ENCODE data around the gene BRI3BP.
A peak's percentile ranks its signal among the peaks of the same experiment; 100 is the strongest.

The BRI3BP gene
- 10.8 to 61.7 (median 32.5) reads per million in 9 experiments for total RNA-seq

DNA sequence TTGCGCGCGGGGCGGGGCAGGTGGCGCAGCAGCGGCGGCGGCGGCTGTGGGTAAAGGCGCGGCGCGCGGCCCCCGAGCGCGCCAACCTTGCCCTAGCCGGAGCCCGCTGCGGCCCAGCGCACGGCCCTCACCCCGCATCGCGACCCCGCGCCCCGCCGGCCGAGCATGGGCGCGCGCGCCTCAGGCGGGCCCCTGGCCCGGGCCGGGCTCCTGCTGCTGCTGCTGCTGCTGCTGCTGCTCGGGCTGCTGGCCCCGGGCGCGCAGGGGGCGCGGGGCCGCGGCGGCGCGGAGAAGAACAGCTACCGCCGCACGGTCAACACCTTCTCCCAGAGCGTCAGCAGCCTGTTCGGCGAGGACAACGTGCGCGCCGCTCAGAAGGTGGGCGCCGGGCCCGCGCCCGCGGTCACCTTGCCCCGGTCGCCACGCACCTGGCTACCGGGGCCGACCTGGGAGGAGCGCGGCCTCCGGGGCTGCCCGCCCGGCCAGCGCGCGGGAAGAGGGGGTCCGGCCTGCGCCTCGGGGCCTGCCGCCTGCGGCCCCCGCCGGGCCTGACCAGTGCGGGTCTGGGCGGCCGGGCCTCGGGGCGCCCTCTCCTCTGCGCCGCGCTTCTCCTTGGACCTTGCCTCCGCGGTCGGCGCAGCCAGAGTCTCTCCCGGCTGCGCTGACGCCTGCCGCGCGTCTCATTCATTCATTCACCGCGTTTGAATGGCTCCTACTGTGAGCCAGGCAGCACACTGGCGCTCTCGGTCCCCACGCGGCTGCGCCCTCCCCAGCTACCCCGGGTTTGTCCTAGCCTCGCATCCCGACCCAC is at the start of gene BRI3BP:
Gene BRI3BP (plus strand): TSS at position 20 of the 811 bp plus-strand sequence. CDS start 146 bp downstream, at position 166.
- peak in 2 of 3 experiments; percentile 24 to 54 for DNase-seq
- H3K27ac Mint-ChIP-seq, result peak within 1 kb of the TSS; percentile 6 to 76

GRCh38 chr12:124946447-124946793 is 47.0 kb upstream of the BRI3BP start:
- Mint-ChIP-seq H3K27ac (peak overlapping the region in 1 of 2 donors; percentile 12), H3K27me3 (no peaks in the 10 kb centered on the region), H3K9me3 (no peaks in the 10 kb centered on the region), H3K36me3 (ENCODE audit: insufficient read depth) (peaks cover 29% of the 10 kb centered on the region), H3K4me3 (no peak overlapping the region), H3K4me1 (ENCODE audit: low read depth in 2 of 2) (peaks cover 0 to 3% of the 10 kb centered on the region in 2 donors)
- no peak for DNase-seq
- no peak for ATAC-seq (replicated peaks)

More for the DNA sequence above, at the start of gene BRI3BP:
- Mint-ChIP-seq H3K36me3 (ENCODE audit: insufficient read depth) (peaks cover 12% of the 10 kb centered on the region), H3K4me3 (peak within 1 kb of the TSS; percentile 90 to 92), H3K27me3 (no peaks in the 10 kb centered on the region), H3K9me3 (no peaks in the 10 kb centered on the region), H3K4me1 (ENCODE audit: low read depth in 2 of 2) (peaks cover 21 to 26% of the 10 kb centered on the region in 2 donors)
- ATAC-seq (replicated peaks), result peak; percentile 17

- no peak overlapping the region for H3K27ac Mint-ChIP-seq
- H3K9me3 Mint-ChIP-seq, result no peaks in the 10 kb centered on the region
- no peak overlapping the region for H3K4me3 Mint-ChIP-seq
- no peak for DNase-seq
- H3K27me3 Mint-ChIP-seq, result no peaks in the 10 kb centered on the region
- peaks cover 33% of the 10 kb centered on the region for H3K36me3 Mint-ChIP-seq (ENCODE audit: insufficient read depth)
- peaks cover 0 to 3% of the 10 kb centered on the region in 2 donors for H3K4me1 Mint-ChIP-seq (ENCODE audit: low read depth in 2 of 2)
- ATAC-seq (replicated peaks), result no peak
Measured at GRCh38 chr12:124947013-124947412, 46.4 kb upstream of the BRI3BP start.

- H3K4me3 Mint-ChIP-seq, result no peak overlapping the region
- no peaks in the 10 kb centered on the region for H3K27me3 Mint-ChIP-seq
- DNase-seq, result no peak
- H3K36me3 Mint-ChIP-seq (ENCODE audit: insufficient read depth), result peaks cover 33% of the 10 kb centered on the region
- H3K27ac Mint-ChIP-seq, result no peak overlapping the region
- H3K4me1 Mint-ChIP-seq (ENCODE audit: low read depth in 2 of 2), result peaks cover 0 to 3% of the 10 kb centered on the region in 2 donors
- H3K9me3 Mint-ChIP-seq, result no peaks in the 10 kb centered on the region
- no peak for ATAC-seq (replicated peaks)
Measured at GRCh38 chr12:124947561-124948398, 45.7 kb upstream of the BRI3BP start.

- peak overlapping the region in 1 of 2 donors; percentile 20 for H3K27ac Mint-ChIP-seq
- H3K4me3 Mint-ChIP-seq, result no peak overlapping the region
- DNase-seq, result no peak
- H3K9me3 Mint-ChIP-seq, result no peaks in the 10 kb centered on the region
- ATAC-seq (replicated peaks), result no peak
- H3K27me3 Mint-ChIP-seq, result no peaks in the 10 kb centered on the region
- peaks cover 28% of the 10 kb centered on the region for H3K36me3 Mint-ChIP-seq (ENCODE audit: insufficient read depth)
- H3K4me1 Mint-ChIP-seq (ENCODE audit: low read depth in 2 of 2), result peaks cover 0 to 3% of the 10 kb centered on the region in 2 donors
Measured at GRCh38 chr12:124949066-124949465, 44.4 kb upstream of the BRI3BP start.

DNA sequence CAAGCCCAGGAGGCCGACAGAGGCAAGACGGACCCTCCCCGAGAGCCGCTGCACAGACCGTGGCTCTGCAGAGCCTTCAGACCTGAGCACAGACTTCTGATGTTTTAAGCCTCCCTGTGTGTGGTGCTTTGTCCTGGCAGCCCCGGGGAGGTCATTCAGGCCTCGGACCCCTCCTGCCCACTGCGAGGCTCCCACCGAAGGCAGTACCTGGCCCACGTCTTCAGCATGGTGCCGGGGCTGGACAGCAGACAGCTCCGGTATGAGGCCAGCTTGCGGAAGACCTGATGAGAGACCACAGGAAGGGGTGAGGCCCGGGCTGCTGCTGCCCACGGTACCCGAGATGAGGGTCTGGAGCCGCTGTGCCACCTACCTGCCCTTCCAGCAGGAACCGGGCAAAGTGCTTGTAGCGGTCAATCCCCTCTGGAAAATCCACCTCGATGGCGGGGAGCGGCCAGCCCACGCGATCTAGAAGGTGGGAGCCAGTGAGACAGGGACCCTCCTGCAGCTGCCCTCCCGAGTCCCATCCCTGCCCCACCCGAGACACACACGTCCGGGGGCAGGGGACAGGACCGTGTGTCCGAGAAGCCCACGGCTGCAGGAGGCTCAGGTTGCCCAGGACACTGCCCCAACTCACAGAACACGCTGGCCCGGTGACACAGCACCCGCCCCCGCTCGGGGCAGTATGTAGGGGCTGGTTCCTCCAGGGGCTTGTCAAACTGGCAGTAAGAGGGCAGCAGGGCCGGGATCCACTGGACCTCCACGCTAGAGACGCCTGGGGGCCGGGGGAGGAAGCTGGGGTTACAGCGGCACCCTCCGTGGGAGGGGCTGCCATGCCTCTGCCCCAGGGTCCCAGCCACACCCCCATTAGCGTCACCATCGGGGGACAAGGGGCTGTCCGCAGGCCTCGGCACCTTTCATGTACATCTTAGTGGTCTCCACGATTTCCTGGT is 43.4 kb upstream of the BRI3BP start:
- H3K9me3 Mint-ChIP-seq, result no peaks in the 10 kb centered on the region
- H3K27me3 Mint-ChIP-seq, result no peaks in the 10 kb centered on the region
- H3K27ac Mint-ChIP-seq, result no peak overlapping the region
- peaks cover 0 to 3% of the 10 kb centered on the region in 2 donors for H3K4me1 Mint-ChIP-seq (ENCODE audit: low read depth in 2 of 2)
- H3K4me3 Mint-ChIP-seq, result no peak overlapping the region
- ATAC-seq (replicated peaks) (no peak), DNase-seq (no peak)
- H3K36me3 Mint-ChIP-seq (ENCODE audit: insufficient read depth), result peaks cover 36% of the 10 kb centered on the region

DNA sequence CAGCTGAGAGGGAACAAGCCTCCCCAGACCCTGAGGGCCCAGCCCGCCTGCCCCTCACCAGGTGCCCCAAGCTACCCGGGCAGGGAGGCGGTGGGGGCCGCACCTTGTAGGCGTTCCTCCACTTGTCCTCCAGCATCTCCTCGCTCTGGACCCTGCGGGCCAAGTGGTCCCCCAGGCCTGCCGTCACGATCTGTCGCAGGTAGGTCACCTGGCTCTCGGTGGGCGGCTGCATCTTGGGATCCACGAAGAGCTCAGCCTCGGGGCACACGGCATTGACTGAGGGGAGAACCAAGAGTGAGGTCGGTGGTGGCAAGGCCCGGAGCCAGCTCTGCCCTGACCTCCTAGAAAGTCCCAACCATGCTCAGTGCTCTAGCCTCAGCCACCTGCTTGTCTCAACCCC is 41.1 kb upstream of the BRI3BP start:
- Mint-ChIP-seq H3K9me3 (no peaks in the 10 kb centered on the region), H3K27me3 (no peaks in the 10 kb centered on the region), H3K4me3 (no peak overlapping the region), H3K4me1 (ENCODE audit: low read depth in 2 of 2) (no peaks in the 10 kb centered on the region), H3K36me3 (ENCODE audit: insufficient read depth) (peaks cover 37% of the 10 kb centered on the region), H3K27ac (no peak overlapping the region)
- ATAC-seq (replicated peaks), result no peak
- DNase-seq, result no peak

DNA sequence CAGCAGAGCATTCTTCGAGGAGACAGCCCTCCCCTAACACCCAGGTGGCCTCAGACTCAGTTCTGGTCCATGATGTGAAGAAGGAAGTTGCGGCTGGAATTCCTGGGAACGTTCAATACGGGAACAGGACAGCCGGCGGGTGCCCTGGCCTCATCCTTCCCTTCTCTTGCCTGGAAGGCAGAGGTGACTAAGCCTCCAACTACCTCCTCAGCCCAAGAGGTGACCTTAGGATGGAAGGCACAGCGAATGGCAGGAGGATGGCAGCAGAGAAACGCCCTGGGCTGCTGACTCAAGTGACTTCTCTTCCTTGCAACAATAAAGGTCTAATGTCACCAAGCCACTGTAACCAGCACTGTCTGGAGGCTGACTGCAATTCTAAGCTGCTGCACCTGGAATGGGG is 40.6 kb upstream of the BRI3BP start:
- no peak for ATAC-seq (replicated peaks)
- H3K36me3 Mint-ChIP-seq (ENCODE audit: insufficient read depth), result peaks cover 39% of the 10 kb centered on the region

GRCh38 chr12:124953689-124954405 is 39.6 kb upstream of the BRI3BP start:
- Mint-ChIP-seq H3K4me3 (no peak overlapping the region), H3K27ac (no peak overlapping the region), H3K4me1 (ENCODE audit: low read depth in 2 of 2) (no peaks in the 10 kb centered on the region), H3K36me3 (ENCODE audit: insufficient read depth) (peaks cover 40% of the 10 kb centered on the region), H3K27me3 (no peaks in the 10 kb centered on the region), H3K9me3 (no peaks in the 10 kb centered on the region)
- no peak for ATAC-seq (replicated peaks)
- DNase-seq, result no peak

More for the DNA sequence above, 40.6 kb upstream of the BRI3BP start:
- no peaks in the 10 kb centered on the region for H3K9me3 Mint-ChIP-seq
- no peaks in the 10 kb centered on the region for H3K4me1 Mint-ChIP-seq (ENCODE audit: low read depth in 2 of 2)
- no peak for DNase-seq
- H3K4me3 Mint-ChIP-seq, result no peak overlapping the region
- H3K27me3 Mint-ChIP-seq, result no peaks in the 10 kb centered on the region
- H3K27ac Mint-ChIP-seq, result no peak overlapping the region

- Mint-ChIP-seq H3K27me3 (no peaks in the 10 kb centered on the region), H3K4me1 (ENCODE audit: low read depth in 2 of 2) (no peaks in the 10 kb centered on the region), H3K36me3 (ENCODE audit: insufficient read depth) (peaks cover 44% of the 10 kb centered on the region), H3K9me3 (no peaks in the 10 kb centered on the region), H3K4me3 (no peak overlapping the region), H3K27ac (no peak overlapping the region)
- ATAC-seq (replicated peaks), result no peak
- DNase-seq, result no peak
Measured at GRCh38 chr12:124954771-124955170, 38.7 kb upstream of the BRI3BP start.

DNA sequence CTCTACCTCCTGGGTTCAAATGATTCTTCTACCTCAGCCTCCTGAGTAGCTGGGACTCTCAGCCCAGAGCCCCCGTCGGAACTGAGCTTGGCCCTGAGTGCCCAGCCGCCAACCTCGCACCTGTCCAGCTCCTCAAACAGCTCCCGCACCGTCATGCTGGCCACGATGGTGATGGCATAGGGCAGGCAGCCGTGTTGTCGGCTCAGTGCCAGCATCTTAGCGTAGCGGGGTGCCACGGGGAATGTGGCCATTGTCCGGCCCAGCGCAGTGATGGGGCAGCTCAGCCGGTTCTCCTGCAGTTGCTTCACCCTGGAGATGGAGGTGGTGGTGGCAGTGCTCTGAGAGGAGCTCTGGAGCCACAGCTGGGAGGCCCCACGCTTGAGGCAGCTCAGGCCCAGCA is 36.9 kb upstream of the BRI3BP start:
- H3K4me3 Mint-ChIP-seq, result no peak overlapping the region
- ATAC-seq (replicated peaks), result no peak
- H3K9me3 Mint-ChIP-seq, result no peaks in the 10 kb centered on the region
- H3K27ac Mint-ChIP-seq, result no peak overlapping the region
- DNase-seq, result no peak
- H3K36me3 Mint-ChIP-seq (ENCODE audit: insufficient read depth), result peaks cover 54% of the 10 kb centered on the region
- no peaks in the 10 kb centered on the region for H3K27me3 Mint-ChIP-seq
- H3K4me1 Mint-ChIP-seq (ENCODE audit: low read depth in 2 of 2), result no peaks in the 10 kb centered on the region

- Mint-ChIP-seq H3K36me3 (ENCODE audit: insufficient read depth) (peaks cover 85% of the 10 kb centered on the region), H3K4me3 (no peak overlapping the region), H3K9me3 (no peaks in the 10 kb centered on the region), H3K27ac (no peak overlapping the region), H3K4me1 (ENCODE audit: low read depth in 2 of 2) (no peaks in the 10 kb centered on the region), H3K27me3 (no peaks in the 10 kb centered on the region)
- ATAC-seq (replicated peaks), result no peak
- no peak for DNase-seq
Measured at GRCh38 chr12:124961055-124961454, 32.4 kb upstream of the BRI3BP start.
